Fibroblast of mammary gland (primary cell): ENCODE measurements around the gene SORCS2.

Experiments
- DNase-seq: peaks from one replicate; pipeline ENCODE4 v3.0.0-alpha.2; 2010; ENCODE audit warnings: low read depth
- H3K4me3 ChIP-seq: 2 replicates; pipeline ENCODE4 v1.5.1; 2011; ENCODE audit warnings: low read depth, mild to moderate bottlenecking, low read length, moderate library complexity; ENCODE audit not compliant: control insufficient read depth
- TF ChIP-seq, protein P1 (sequence below): conservative IDR thresholded peaks from 2 replicates; pipeline ENCODE4 v1.5.1; 2011; ENCODE audit warnings: low read depth, low read length, inconsistent platforms; ENCODE audit not compliant: control insufficient read depth, insufficient read depth

The SORCS2 gene

DNA sequence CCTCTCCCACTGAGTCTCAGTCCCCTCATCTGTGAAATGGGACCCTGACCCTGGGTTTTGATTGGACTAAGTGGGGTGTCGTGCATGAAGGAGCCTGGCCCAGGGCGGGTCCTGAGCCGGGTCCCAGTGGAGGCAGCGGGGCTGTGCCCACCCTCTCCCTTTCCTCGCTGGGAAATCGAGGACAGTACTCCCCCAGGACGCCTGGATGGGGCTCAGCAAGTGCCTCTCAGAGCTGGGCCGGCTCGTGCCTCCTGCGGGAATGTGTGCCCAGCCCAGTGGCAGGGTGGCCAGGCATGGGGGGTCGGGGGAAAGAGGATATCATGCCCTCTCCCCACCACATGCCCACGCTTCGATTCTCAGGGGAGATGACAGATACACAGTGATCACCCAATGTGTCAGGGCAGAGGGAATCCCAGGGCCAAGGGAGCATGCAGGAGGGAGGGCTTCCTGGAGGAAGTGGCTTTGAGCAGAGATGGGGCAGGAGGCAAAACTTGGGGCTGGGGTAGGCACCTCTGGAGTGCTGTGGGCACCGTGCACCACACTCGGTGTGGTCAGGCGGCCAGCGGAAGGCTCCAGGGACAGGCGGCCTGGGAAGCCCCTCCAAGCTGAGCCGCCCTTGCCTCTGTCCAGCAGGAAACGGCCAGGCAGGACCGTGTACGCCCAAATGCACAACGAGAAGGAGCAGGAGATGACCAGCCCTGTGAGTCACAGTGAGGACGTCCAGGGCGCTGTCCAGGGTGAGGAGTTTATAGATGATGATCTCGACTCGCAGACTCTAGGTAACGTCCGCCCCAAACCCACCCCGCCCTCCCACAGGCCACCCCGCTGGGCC lies 544.3 kb downstream of the SORCS2 start:
- DNase-seq = no peak
- no peak overlapping the region for H3K4me3 ChIP-seq
- TF ChIP-seq, protein P1, sequence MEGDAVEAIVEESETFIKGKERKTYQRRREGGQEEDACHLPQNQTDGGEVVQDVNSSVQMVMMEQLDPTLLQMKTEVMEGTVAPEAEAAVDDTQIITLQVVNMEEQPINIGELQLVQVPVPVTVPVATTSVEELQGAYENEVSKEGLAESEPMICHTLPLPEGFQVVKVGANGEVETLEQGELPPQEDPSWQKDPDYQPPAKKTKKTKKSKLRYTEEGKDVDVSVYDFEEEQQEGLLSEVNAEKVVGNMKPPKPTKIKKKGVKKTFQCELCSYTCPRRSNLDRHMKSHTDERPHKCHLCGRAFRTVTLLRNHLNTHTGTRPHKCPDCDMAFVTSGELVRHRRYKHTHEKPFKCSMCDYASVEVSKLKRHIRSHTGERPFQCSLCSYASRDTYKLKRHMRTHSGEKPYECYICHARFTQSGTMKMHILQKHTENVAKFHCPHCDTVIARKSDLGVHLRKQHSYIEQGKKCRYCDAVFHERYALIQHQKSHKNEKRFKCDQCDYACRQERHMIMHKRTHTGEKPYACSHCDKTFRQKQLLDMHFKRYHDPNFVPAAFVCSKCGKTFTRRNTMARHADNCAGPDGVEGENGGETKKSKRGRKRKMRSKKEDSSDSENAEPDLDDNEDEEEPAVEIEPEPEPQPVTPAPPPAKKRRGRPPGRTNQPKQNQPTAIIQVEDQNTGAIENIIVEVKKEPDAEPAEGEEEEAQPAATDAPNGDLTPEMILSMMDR = no peak

GRCh38 chr4:7737268-7737645 lies 544.9 kb downstream of the SORCS2 start:
- TF ChIP-seq, protein P1 = no peak
- no peak overlapping the region for H3K4me3 ChIP-seq
- DNase-seq = no peak

GRCh38 chr4:7737752-7738457 lies 545.6 kb downstream of the SORCS2 start:
- no peak overlapping the region for H3K4me3 ChIP-seq
- DNase-seq = no peak
- TF ChIP-seq, protein P1 = no peak

DNA sequence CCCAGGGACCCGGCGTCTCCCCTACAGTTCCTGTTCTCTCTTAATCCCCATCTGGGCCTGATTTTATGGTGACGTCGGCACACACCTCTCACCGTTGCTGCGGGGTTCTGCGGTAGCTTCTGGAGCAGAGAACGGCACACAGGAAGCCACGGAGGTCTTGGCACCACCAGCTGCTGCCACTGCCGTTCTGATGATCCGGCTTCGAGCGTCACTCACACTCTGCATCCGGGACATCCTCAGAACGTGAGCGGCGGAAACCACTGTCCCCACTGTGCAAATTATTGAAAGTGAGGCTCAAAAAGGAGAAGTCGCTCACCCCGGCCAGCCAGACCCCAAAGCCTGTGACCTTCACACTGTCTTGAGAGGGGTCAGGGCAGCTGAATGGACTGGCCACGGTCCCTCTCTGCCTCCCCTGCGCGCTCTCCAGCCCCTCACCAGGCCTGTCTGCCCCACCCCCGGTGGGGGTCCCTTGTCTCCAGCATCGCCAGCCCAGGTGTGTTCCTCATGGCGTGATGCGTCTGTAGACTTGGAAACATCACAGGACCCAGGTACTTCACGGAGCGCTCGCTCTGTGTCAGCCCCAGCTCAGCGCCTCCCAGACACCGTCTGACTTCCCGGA lies 546.2 kb downstream of the SORCS2 start:
- DNase-seq = no peak
- no peak overlapping the region for H3K4me3 ChIP-seq
- TF ChIP-seq, protein P1 = no peak

GRCh38 chr4:7739077-7739917 lies 547.0 kb downstream of the SORCS2 start:
- no peak for DNase-seq

More at GRCh38 chr4:7739077-7739917, 547.0 kb downstream of the SORCS2 start:
- TF ChIP-seq, protein P1 = no peak
- H3K4me3 ChIP-seq = no peak overlapping the region
